ENCODE data around the gene ARHGAP23.

ARHGAP23 gene

DNA sequence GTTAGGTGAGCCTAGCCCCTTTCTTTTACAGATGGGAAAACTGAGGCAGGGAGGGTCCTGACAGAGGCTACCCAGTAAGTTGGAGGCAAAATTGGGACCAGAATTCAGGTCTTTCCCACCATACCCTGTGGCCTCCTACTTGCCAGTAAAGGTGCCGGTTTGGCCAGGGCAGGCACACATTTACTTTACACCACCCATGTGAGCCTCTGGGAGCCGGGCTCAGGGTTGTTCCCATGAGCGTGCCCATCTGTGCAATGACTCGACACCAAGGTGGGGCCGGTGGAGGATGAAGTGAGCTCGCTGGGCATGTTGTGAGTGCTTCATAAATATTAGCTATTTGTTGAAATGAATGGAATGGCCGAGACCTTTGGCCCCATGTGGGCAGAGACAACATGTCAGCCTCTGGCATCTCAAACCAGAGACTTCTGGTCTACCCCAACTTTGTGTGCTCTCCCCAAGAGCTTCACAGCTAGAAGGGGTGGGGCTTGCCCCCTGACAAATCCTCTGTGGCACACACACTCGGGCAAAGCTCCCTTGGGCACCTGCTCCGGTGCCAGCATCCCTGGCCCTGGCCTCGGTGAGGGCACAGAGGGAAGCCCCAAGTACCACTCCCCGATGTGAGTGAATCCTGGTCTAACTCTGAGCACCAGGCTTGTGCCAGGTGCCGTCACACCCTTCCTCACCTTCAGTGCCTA is 117.4 kb downstream of the ARHGAP23 start:
- Histone ChIP-seq H3K27me3 (ENCODE audit: control insufficient read depth, insufficient read depth, low read length) (peaks cover 10% of the 10 kb centered on the region), H3K36me3 (ENCODE audit: control insufficient read depth, insufficient read depth, low read length) (no peaks in the 10 kb centered on the region), H3K9ac (ENCODE audit: low read length) (no peak overlapping the region), H3K4me1 (ENCODE audit: control insufficient read depth, insufficient read depth, low read length) (peaks cover 1% of the 10 kb centered on the region), H3K9me3 (ENCODE audit: control insufficient read depth, low read length) (no peaks in the 10 kb centered on the region), H3K4me3 (ENCODE audit: low read length) (no peak overlapping the region)

DNA sequence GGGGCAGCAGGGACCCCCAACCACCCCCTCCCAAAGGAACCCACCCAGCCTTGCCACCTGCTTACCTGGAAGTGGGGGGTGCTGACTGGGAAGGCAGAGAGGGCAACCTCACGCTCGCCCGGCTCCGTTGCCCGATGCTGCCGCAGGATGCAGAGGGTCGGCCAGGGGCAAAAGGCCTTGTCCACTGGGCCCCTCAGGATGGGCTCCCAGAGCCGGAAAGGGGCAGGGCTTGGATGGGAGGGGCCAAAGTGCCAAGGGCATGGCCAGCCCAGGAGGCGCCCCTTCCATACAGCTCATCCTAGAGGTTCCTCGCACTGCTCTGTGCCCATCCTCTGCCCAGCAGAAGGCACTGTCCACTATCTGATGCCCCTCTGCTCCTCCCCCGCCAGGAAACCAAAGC is 118.1 kb downstream of the ARHGAP23 start:
- Histone ChIP-seq H3K9me3 (ENCODE audit: control insufficient read depth, low read length) (no peaks in the 10 kb centered on the region), H3K36me3 (ENCODE audit: control insufficient read depth, insufficient read depth, low read length) (no peaks in the 10 kb centered on the region), H3K4me1 (ENCODE audit: control insufficient read depth, insufficient read depth, low read length) (peaks cover 5% of the 10 kb centered on the region), H3K27me3 (ENCODE audit: control insufficient read depth, insufficient read depth, low read length) (peaks cover 10% of the 10 kb centered on the region), H3K4me3 (ENCODE audit: low read length) (no peak overlapping the region), H3K9ac (ENCODE audit: low read length) (no peak overlapping the region)

DNA sequence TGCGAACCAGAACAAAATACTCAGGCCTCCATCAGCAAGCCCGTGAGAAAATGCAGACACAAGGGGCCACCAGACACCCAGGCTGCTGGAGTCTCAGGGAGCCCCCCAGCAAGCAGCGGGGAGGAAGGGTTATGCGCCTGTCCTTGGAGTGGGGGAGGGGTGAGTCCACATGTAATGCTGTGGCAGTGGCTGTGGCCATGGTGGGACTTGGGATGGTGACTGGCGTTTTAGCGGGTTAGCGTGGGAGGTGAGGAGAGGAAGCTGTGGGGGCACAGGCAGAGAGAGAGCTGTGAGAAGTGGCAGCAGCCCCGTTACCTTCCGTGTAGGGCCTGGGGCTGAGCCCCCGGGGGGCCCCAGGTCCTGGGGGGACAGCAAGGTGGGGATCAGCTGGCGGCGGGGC is 119.2 kb downstream of the ARHGAP23 start:
- peaks cover 10% of the 10 kb centered on the region for H3K27me3 ChIP-seq (ENCODE audit: control insufficient read depth, insufficient read depth, low read length)
- no peaks in the 10 kb centered on the region for H3K9me3 ChIP-seq (ENCODE audit: control insufficient read depth, low read length)
- H3K4me3 ChIP-seq (ENCODE audit: low read length): no peak overlapping the region
- no peaks in the 10 kb centered on the region for H3K36me3 ChIP-seq (ENCODE audit: control insufficient read depth, insufficient read depth, low read length)
- peaks cover 5% of the 10 kb centered on the region for H3K4me1 ChIP-seq (ENCODE audit: control insufficient read depth, insufficient read depth, low read length)
- H3K9ac ChIP-seq (ENCODE audit: low read length): no peak overlapping the region

GRCh38 chr17:38549285-38549684 is 121.0 kb downstream of the ARHGAP23 start:
- no peak overlapping the region for H3K9ac ChIP-seq (ENCODE audit: low read length)
- no peak overlapping the region for H3K4me3 ChIP-seq (ENCODE audit: low read length)
- peaks cover 5% of the 10 kb centered on the region for H3K4me1 ChIP-seq (ENCODE audit: control insufficient read depth, insufficient read depth, low read length)
- no peaks in the 10 kb centered on the region for H3K36me3 ChIP-seq (ENCODE audit: control insufficient read depth, insufficient read depth, low read length)
- no peaks in the 10 kb centered on the region for H3K9me3 ChIP-seq (ENCODE audit: control insufficient read depth, low read length)
- H3K27me3 ChIP-seq (ENCODE audit: control insufficient read depth, insufficient read depth, low read length): peaks cover 8% of the 10 kb centered on the region

- Histone ChIP-seq H3K4me1 (ENCODE audit: control insufficient read depth, insufficient read depth, low read length) (peaks cover 5% of the 10 kb centered on the region), H3K4me3 (ENCODE audit: low read length) (no peak overlapping the region), H3K27me3 (ENCODE audit: control insufficient read depth, insufficient read depth, low read length) (peaks cover 8% of the 10 kb centered on the region), H3K36me3 (ENCODE audit: control insufficient read depth, insufficient read depth, low read length) (no peaks in the 10 kb centered on the region), H3K9me3 (ENCODE audit: control insufficient read depth, low read length) (no peaks in the 10 kb centered on the region), H3K9ac (ENCODE audit: low read length) (no peak overlapping the region)
Measured at GRCh38 chr17:38550661-38551060, 122.4 kb downstream of the ARHGAP23 start.

GRCh38 chr17:38551121-38551520 is 122.9 kb downstream of the ARHGAP23 start:
- peaks cover 5% of the 10 kb centered on the region for H3K4me1 ChIP-seq (ENCODE audit: control insufficient read depth, insufficient read depth, low read length)
- H3K36me3 ChIP-seq (ENCODE audit: control insufficient read depth, insufficient read depth, low read length): no peaks in the 10 kb centered on the region
- no peak overlapping the region for H3K9ac ChIP-seq (ENCODE audit: low read length)
- H3K27me3 ChIP-seq (ENCODE audit: control insufficient read depth, insufficient read depth, low read length): peaks cover 8% of the 10 kb centered on the region
- H3K9me3 ChIP-seq (ENCODE audit: control insufficient read depth, low read length): no peaks in the 10 kb centered on the region
- no peak overlapping the region for H3K4me3 ChIP-seq (ENCODE audit: low read length)

DNA sequence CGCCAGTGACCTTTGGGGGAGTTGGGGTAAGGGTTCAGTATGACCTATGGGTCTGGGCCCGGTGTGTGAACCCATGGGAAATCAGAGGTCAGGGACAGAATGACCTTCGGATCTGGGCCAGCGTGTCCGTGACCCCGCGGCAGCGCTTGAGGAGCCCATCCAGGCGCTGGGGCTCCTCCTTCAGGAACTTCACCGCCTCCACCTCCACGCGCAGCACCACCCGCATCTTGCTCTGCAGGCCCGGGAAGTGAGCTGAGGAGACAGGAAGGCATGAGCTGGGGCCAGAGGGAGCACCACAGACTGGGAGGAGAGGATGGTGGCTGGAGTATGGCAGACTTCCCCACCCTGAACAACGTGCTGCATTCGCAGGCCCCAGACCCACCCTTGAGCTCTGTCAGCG is 124.1 kb downstream of the ARHGAP23 start:
- Histone ChIP-seq H3K9ac (ENCODE audit: low read length) (no peak overlapping the region), H3K4me3 (ENCODE audit: low read length) (no peak overlapping the region), H3K9me3 (ENCODE audit: control insufficient read depth, low read length) (no peaks in the 10 kb centered on the region), H3K27me3 (ENCODE audit: control insufficient read depth, insufficient read depth, low read length) (no peaks in the 10 kb centered on the region), H3K36me3 (ENCODE audit: control insufficient read depth, insufficient read depth, low read length) (no peaks in the 10 kb centered on the region), H3K4me1 (ENCODE audit: control insufficient read depth, insufficient read depth, low read length) (peaks cover 11% of the 10 kb centered on the region)

DNA sequence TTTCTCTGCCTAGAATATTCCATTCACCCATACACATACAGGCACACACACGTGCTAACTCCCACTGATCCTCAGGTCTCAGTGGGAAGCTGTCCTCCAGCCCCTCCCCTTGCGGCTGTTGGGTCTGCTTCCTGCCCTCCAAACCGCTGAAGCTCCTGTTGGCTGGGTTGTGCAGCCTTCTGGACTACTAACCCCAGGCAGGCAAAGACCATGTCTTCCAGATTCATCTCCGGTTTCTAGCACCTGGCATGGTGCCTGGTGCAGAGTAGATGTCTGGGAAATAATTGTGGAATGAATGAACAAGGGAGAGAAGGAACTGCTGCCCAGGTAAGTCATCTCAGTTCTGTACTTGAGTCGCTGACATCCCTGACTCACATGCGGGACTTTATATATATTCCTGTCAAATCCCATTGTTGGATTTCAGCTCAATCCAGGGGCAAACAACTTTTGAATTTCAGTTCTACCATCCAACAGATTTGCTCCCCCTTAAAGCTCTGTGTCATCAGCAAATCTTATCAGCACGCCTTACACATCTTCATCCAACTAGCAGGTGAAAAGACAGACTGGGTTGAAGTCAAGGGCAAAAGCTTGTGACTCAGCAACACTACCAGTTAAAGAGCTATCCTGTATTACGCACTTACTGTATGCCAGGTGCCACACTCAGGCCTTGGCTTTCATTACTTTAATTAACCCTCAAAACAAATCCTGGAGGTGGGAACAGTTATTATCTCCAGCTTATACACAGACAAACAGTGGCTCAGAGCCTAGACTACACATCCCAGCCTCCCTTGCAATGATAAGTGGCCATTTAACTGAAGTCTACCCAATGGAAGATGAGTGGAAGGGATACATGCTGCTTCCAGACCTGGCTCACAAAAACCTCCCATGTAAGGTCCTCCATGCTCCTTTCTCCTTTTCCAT is 126.4 kb downstream of the ARHGAP23 start:
- peaks cover 11% of the 10 kb centered on the region for H3K27me3 ChIP-seq (ENCODE audit: control insufficient read depth, insufficient read depth, low read length)
- no peaks in the 10 kb centered on the region for H3K36me3 ChIP-seq (ENCODE audit: control insufficient read depth, insufficient read depth, low read length)
- H3K4me3 ChIP-seq (ENCODE audit: low read length): no peak overlapping the region
- H3K9me3 ChIP-seq (ENCODE audit: control insufficient read depth, low read length): no peaks in the 10 kb centered on the region
- peaks cover 35% of the 10 kb centered on the region for H3K4me1 ChIP-seq (ENCODE audit: control insufficient read depth, insufficient read depth, low read length)
- H3K9ac ChIP-seq (ENCODE audit: low read length): no peak overlapping the region

- peaks cover 26% of the 10 kb centered on the region for H3K27me3 ChIP-seq (ENCODE audit: control insufficient read depth, insufficient read depth, low read length)
- no peaks in the 10 kb centered on the region for H3K36me3 ChIP-seq (ENCODE audit: control insufficient read depth, insufficient read depth, low read length)
- H3K9me3 ChIP-seq (ENCODE audit: control insufficient read depth, low read length): no peaks in the 10 kb centered on the region
- no peak overlapping the region for H3K9ac ChIP-seq (ENCODE audit: low read length)
- H3K4me3 ChIP-seq (ENCODE audit: low read length): no peak overlapping the region
- peaks cover 36% of the 10 kb centered on the region for H3K4me1 ChIP-seq (ENCODE audit: control insufficient read depth, insufficient read depth, low read length)
Measured at GRCh38 chr17:38556239-38556638, 128.0 kb downstream of the ARHGAP23 start.

DNA sequence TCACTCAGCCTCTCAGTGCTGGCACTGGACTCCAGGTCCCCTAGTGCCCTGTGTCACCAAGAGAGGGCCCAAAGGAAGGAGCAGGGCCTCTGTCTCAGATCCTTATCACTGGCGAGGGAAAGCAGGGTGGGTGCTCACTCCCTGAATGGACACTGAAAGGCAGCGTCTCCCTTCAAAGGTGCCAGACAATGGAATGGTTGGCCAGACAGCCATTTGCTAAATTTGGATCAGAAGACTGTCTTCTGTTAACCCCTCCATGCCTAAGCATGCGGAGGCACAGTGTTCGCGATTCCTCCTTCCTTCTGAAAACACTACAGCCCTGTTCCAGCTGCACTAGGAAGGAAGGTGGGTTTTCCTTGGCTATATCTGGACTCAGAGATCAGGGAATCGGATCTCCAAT is 129.1 kb downstream of the ARHGAP23 start:
- Histone ChIP-seq H3K9me3 (ENCODE audit: control insufficient read depth, low read length) (no peaks in the 10 kb centered on the region), H3K27me3 (ENCODE audit: control insufficient read depth, insufficient read depth, low read length) (peaks cover 38% of the 10 kb centered on the region), H3K9ac (ENCODE audit: low read length) (peak overlapping the region; percentile 30), H3K36me3 (ENCODE audit: control insufficient read depth, insufficient read depth, low read length) (no peaks in the 10 kb centered on the region), H3K4me3 (ENCODE audit: low read length) (no peak overlapping the region), H3K4me1 (ENCODE audit: control insufficient read depth, insufficient read depth, low read length) (peaks cover 36% of the 10 kb centered on the region)

DNA sequence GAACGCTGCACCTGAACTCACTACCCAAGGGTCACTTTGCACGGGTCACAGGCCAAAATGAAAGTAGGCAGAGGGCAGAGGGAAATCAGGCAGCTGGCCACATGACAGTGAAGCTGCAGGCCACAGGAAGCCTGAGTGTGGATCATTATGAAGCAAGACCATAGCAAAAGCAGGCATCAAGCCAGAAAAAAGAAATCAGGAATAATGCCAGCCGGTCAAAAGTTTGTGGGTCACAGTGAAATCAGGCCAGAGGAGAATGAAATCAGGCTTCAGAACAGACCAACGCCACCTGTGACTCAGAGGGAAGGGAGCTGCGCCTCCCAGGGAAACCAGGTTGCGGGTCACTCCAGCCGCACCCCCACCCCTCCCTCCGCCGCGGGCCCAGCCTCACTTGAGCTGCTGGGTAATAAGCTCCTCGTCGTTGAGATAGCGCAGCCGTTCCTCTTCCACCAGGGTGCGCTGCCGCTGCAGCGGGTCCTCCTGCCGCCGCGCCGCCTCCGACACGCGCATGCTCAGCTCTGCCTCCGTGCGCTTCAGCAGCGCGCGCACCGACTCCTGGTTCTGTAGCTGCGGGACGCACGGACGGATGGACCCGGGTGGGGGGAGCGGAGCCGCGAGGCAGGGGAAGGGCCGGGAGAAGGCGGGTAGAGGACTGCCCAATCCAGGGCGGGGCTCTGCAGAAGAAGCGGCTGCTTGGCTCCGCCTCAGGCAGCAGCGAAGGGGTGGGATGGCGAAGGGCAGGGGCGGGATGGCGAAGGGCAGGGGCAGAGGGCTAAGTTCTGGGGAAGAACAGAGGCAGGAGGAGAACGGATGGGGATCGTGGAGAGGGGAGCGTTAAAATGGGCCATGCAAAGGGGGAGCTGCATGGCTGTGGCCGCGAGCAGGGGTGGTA is 129.8 kb downstream of the ARHGAP23 start:
- peaks cover 45% of the 10 kb centered on the region for H3K27me3 ChIP-seq (ENCODE audit: control insufficient read depth, insufficient read depth, low read length)
- no peaks in the 10 kb centered on the region for H3K36me3 ChIP-seq (ENCODE audit: control insufficient read depth, insufficient read depth, low read length)
- peak overlapping the region; percentile 3 for H3K4me3 ChIP-seq (ENCODE audit: low read length)
- H3K9ac ChIP-seq (ENCODE audit: low read length): peak overlapping the region; percentile 30
- H3K4me1 ChIP-seq (ENCODE audit: control insufficient read depth, insufficient read depth, low read length): peaks cover 36% of the 10 kb centered on the region
- no peaks in the 10 kb centered on the region for H3K9me3 ChIP-seq (ENCODE audit: control insufficient read depth, low read length)

DNA sequence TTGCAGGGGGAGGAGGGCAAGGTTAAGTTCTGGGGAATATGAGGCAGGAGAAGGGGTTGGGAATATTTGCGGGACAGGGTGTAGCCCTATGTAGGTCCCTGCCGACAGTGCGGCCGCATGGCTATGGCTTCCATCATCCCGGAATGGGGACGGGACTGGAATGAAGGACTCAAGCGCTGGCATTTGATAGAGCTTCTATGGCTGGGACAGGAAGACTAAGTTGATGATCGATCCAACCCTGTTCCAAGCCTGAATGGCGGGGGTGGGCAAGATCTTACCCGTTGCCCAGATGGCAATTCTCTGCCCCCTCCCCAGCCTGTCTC is 130.4 kb downstream of the ARHGAP23 start:
- Histone ChIP-seq H3K9me3 (ENCODE audit: control insufficient read depth, low read length) (no peaks in the 10 kb centered on the region), H3K4me3 (ENCODE audit: low read length) (peak overlapping the region; percentile 3), H3K9ac (ENCODE audit: low read length) (peak overlapping the region; percentile 56), H3K27me3 (ENCODE audit: control insufficient read depth, insufficient read depth, low read length) (peaks cover 51% of the 10 kb centered on the region), H3K36me3 (ENCODE audit: control insufficient read depth, insufficient read depth, low read length) (no peaks in the 10 kb centered on the region), H3K4me1 (ENCODE audit: control insufficient read depth, insufficient read depth, low read length) (peaks cover 36% of the 10 kb centered on the region)

All from mucosa of stomach (tissue), 1 donor.